ENCODE results near the gene ZNF839. TPM values are rescaled to one million over a fixed set of nuclear protein-coding genes. Genes with fewer than 3 reads are reported as not detected.

Gene ZNF839
- total RNA-seq, 4 donors from 2014 or later = 6.7 to 14.1 (median 11.1) TPM

DNA sequence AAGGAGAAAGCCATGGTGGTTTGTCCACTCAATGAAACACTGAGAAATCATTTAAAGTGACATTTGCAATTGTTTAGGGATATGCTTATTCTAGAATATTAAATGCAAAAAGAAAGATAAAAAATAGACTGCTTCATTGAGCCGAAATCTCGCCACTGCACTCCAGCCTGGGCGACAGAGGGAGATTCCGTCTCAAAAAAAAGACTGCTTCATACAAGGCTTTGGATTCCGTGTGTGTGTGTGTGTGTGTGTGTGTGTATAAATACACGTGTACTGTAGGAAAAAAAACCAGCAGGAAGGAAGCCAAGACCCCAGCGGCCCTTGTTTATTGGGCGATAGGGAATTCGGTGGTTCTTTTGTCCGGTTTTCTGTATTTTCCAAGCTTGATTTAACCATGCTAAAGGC, 3.2 kb upstream of the ZNF839 start:
- Histone ChIP-seq H3K27me3 (no peaks in the 10 kb centered on the region), H3K9me3 (no peaks in the 10 kb centered on the region), H3K4me1 (peaks cover 12 to 55% (median 40%) of the 10 kb centered on the region in 4 donors), H3K36me3 (no peaks in the 10 kb centered on the region), H3K27ac (peak overlapping the region; percentile 91 to 97 (median 92)), H3K4me3 (peak overlapping the region in 3 of 4 donors; percentile 38 to 63 (median 42))
- WGBS, 2 donors (ENCODE audit: low coverage in 1 of 2) = 1 to 6% methylated on average over 6 to 10 of the region's 10 CpGs
- DNase-seq = peak; percentile 39
- intact Hi-C loops (cut with DNase I; ENCODE audit: low total_unique reads) = loop anchor here (5.0 kb wide), 1 partner anchor 269 kb away; no protein-coding TSS in a partner anchor
- in situ Hi-C loops (cut with MboI; ENCODE audit: low pct_ligation_motif_present in 1 of 4, low pct_unique_long_range_greater_than_20kb in 1 of 4, low sequenced_read_pairs in 3 of 4) = loop anchor here in 1 of 4 donors (10.0 to 25.0 kb wide), 4 partner anchors 82 to 604 kb away; partner anchors contain the start of gene DYNC1H1
- TF ChIP-seq EP300 (IDR thresholded peaks at IDR 0.05; ENCODE audit: low read depth) = no peak
- TF ChIP-seq POLR2A (IDR thresholded peaks at IDR 0.05) = no peak
- no peak for TF ChIP-seq POLR2AphosphoS5 (IDR thresholded peaks at IDR 0.05)
- TF ChIP-seq, protein P1, sequence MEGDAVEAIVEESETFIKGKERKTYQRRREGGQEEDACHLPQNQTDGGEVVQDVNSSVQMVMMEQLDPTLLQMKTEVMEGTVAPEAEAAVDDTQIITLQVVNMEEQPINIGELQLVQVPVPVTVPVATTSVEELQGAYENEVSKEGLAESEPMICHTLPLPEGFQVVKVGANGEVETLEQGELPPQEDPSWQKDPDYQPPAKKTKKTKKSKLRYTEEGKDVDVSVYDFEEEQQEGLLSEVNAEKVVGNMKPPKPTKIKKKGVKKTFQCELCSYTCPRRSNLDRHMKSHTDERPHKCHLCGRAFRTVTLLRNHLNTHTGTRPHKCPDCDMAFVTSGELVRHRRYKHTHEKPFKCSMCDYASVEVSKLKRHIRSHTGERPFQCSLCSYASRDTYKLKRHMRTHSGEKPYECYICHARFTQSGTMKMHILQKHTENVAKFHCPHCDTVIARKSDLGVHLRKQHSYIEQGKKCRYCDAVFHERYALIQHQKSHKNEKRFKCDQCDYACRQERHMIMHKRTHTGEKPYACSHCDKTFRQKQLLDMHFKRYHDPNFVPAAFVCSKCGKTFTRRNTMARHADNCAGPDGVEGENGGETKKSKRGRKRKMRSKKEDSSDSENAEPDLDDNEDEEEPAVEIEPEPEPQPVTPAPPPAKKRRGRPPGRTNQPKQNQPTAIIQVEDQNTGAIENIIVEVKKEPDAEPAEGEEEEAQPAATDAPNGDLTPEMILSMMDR (IDR thresholded peaks at IDR 0.05) = no peak

DNA sequence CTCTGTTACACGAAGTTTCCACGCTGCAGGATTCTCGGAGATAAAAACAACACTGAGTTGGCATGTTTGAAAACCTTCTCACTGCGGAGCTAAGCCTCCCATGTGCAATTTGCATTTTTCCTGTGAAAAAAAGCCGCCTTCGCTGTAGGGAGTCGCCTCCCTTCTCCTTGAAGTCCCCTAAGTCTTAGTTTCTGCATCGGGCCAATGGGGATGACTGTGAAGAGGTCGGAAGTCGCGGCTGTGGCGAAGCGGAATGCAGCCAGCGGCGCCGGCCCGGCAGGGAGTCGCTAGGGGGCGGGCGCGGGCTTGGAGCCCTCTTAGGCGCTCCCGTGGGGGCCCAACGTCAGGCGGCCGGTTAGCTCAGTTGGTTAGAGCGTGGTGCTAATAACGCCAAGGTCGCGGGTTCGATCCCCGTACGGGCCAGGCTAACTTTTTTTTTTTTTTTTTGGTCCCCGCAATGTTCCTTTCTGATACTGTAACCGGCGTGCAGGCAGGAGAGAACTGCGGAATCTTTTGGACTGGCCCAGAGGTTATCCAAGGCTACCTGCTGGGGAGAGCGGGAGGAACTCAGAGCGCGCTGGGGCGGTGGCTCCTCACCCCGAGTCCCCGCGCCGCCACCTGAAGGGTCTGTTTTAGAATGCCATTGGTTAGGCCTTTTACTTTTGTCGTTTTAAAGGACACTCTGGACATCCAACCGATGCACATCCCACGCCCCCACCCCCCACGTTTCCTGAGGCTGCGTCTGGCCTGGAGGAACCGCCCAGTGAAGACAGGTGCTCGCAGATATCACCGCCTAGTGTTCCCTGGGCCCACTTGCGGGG, 2.6 kb upstream of the ZNF839 start:
- H3K4me3 ChIP-seq = peak overlapping the region; percentile 17 to 63 (median 40)
- no peaks in the 10 kb centered on the region for H3K9me3 ChIP-seq
- intact Hi-C loops (cut with DNase I; ENCODE audit: low total_unique reads) (loop anchor here (5.0 kb wide), 1 partner anchor 270 kb away; no protein-coding TSS in a partner anchor), in situ Hi-C loops (cut with MboI; ENCODE audit: low pct_ligation_motif_present in 1 of 4, low pct_unique_long_range_greater_than_20kb in 1 of 4, low sequenced_read_pairs in 3 of 4) (loop anchor here in 1 of 4 donors (10.0 to 25.0 kb wide), 4 partner anchors 82 to 605 kb away; partner anchors contain the start of gene DYNC1H1)
- H3K4me1 ChIP-seq = peaks cover 12 to 55% (median 40%) of the 10 kb centered on the region in 4 donors
- peak overlapping the region; percentile 91 to 97 (median 92) for H3K27ac ChIP-seq
- peak; percentile 94 for DNase-seq
- TF ChIP-seq POLR2A (IDR thresholded peaks at IDR 0.05) (no peak), EP300 (IDR thresholded peaks at IDR 0.05; ENCODE audit: low read depth) (no peak), POLR2AphosphoS5 (IDR thresholded peaks at IDR 0.05) (peak in 1 of 3 donors; percentile 48)
- TF ChIP-seq, protein P1 (IDR thresholded peaks at IDR 0.05) = peak; percentile 69 to 93 (median 86)
- no peaks in the 10 kb centered on the region for H3K27me3 ChIP-seq
- 1% methylated on average over 52 of the region's 54 CpGs; no CpG with 5 or more reads in 1 of the 2 donors for WGBS, 2 donors (ENCODE audit: low coverage in 1 of 2)
- no peaks in the 10 kb centered on the region for H3K36me3 ChIP-seq

DNA sequence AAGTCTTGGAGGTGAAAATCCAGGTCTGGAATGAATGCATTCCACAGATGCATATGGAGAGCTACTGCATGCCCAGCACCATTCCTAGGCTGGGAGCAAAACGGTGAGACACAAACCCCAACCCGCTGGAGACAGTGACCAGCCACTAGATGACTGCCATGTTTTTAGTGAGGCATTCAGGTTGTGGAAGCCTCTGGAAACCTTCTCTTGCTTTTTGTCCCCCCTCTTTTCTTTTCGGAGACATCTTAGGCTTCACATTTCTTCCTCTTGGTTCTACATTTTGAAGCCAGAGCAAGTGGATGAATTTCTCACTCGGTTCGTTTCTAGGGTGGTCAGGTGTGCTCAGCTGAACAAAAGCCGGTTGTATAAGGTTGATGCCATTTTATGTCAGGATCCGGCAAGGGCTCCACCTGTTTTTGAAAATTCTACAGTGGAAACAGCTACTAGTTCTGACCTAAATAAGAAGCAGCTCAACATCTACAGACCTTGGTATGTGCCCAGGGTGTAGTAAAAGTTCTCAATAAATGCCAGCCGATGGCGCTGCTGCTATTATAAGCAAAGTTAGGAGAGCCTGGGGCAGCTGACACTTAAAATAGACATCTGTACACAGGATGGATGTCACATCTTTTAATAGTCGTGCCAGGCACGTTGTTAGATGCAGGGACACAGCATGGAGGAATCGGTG, 1.8 kb upstream of the ZNF839 start:
- intact Hi-C loops (cut with DNase I; ENCODE audit: low total_unique reads) (loop anchor here (5.0 kb wide), 1 partner anchor 270 kb away; no protein-coding TSS in a partner anchor), in situ Hi-C loops (cut with MboI; ENCODE audit: low pct_ligation_motif_present in 1 of 4, low pct_unique_long_range_greater_than_20kb in 1 of 4, low sequenced_read_pairs in 3 of 4) (loop anchor here in 1 of 4 donors (10.0 to 25.0 kb wide), 4 partner anchors 83 to 605 kb away; partner anchors contain the start of gene DYNC1H1)
- Histone ChIP-seq H3K27ac (peak overlapping the region; percentile 91 to 97 (median 92)), H3K36me3 (no peaks in the 10 kb centered on the region), H3K4me1 (peaks cover 12 to 55% (median 40%) of the 10 kb centered on the region in 4 donors), H3K9me3 (no peaks in the 10 kb centered on the region), H3K27me3 (no peaks in the 10 kb centered on the region), H3K4me3 (peak overlapping the region in 3 of 4 donors; percentile 38 to 63 (median 42))
- TF ChIP-seq EP300 (IDR thresholded peaks at IDR 0.05; ENCODE audit: low read depth) = no peak
- no peak for TF ChIP-seq POLR2AphosphoS5 (IDR thresholded peaks at IDR 0.05)
- TF ChIP-seq, protein P1 (IDR thresholded peaks at IDR 0.05) = no peak
- no peak for TF ChIP-seq POLR2A (IDR thresholded peaks at IDR 0.05)
- peak; percentile 54 for DNase-seq
- 20 to 34% methylated on average over 2 to 12 of the region's 12 CpGs for WGBS, 2 donors (ENCODE audit: low coverage in 1 of 2)

All from transverse colon (tissue), 4 donors.